ENCODE data around the gene PERM1.

DNA sequence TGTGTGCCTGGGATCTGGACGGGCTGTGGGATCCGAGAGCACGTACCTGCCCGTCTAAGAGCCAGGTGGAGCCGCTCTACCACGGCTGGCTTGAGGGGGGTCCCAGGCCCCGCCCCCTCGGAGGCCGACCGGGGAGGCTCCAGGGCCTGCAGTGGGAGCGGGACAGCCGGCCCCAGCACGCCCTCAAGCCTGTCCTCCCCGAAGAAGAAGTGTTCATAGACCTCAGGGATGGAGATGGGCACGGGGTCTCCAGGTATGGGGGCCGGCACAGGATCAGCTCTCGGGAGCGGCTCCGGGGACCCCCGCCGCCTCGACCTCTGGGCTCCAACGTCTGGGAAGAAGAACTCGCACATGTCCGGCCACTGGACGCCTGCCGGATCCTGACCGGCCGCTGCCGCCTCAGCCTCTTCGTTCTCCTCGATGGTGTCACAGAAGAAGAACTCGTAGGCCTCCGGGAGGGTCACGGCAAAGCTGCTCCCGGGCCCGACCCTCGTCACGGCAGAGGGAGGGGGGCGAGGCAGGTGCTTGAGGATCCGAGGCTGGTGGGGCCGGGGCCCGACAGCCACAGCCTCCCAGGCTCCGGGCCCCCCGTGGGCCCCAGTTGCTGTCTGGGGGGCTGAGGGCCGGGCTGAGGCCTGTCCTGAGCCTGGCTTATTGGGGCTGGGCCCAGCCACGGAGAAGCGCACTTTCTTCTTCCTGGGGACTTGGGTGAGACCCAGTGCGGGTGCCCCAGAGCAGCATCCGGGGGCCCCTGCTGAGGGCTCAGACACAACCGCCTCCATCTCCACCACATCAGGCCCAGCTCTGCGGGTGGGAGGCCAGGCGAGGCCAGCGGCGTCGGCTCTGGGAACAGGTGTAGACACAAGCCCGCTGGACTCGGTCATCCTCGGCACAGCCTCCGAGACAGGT is 2.8 kb downstream of the PERM1 start:
- TF ChIP-seq EZH2phosphoT487 (IDR thresholded peaks at IDR 0.05; ENCODE audit: borderline replicate concordance), result no peak
- TF ChIP-seq, protein P1, sequence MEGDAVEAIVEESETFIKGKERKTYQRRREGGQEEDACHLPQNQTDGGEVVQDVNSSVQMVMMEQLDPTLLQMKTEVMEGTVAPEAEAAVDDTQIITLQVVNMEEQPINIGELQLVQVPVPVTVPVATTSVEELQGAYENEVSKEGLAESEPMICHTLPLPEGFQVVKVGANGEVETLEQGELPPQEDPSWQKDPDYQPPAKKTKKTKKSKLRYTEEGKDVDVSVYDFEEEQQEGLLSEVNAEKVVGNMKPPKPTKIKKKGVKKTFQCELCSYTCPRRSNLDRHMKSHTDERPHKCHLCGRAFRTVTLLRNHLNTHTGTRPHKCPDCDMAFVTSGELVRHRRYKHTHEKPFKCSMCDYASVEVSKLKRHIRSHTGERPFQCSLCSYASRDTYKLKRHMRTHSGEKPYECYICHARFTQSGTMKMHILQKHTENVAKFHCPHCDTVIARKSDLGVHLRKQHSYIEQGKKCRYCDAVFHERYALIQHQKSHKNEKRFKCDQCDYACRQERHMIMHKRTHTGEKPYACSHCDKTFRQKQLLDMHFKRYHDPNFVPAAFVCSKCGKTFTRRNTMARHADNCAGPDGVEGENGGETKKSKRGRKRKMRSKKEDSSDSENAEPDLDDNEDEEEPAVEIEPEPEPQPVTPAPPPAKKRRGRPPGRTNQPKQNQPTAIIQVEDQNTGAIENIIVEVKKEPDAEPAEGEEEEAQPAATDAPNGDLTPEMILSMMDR (IDR thresholded peaks at IDR 0.05 in 2 of 3, conservative IDR thresholded peaks at IDR 0.05 in 1 of 3; ENCODE audit: borderline replicate concordance in 1 of 3, insufficient read depth in 1 of 3, low read depth in 2 of 3, low read length in 2 of 3), result no peak
- TF ChIP-seq, protein P2, sequence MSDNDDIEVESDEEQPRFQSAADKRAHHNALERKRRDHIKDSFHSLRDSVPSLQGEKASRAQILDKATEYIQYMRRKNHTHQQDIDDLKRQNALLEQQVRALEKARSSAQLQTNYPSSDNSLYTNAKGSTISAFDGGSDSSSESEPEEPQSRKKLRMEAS (IDR thresholded peaks at IDR 0.05), result no peak
- TF ChIP-seq, protein P3, sequence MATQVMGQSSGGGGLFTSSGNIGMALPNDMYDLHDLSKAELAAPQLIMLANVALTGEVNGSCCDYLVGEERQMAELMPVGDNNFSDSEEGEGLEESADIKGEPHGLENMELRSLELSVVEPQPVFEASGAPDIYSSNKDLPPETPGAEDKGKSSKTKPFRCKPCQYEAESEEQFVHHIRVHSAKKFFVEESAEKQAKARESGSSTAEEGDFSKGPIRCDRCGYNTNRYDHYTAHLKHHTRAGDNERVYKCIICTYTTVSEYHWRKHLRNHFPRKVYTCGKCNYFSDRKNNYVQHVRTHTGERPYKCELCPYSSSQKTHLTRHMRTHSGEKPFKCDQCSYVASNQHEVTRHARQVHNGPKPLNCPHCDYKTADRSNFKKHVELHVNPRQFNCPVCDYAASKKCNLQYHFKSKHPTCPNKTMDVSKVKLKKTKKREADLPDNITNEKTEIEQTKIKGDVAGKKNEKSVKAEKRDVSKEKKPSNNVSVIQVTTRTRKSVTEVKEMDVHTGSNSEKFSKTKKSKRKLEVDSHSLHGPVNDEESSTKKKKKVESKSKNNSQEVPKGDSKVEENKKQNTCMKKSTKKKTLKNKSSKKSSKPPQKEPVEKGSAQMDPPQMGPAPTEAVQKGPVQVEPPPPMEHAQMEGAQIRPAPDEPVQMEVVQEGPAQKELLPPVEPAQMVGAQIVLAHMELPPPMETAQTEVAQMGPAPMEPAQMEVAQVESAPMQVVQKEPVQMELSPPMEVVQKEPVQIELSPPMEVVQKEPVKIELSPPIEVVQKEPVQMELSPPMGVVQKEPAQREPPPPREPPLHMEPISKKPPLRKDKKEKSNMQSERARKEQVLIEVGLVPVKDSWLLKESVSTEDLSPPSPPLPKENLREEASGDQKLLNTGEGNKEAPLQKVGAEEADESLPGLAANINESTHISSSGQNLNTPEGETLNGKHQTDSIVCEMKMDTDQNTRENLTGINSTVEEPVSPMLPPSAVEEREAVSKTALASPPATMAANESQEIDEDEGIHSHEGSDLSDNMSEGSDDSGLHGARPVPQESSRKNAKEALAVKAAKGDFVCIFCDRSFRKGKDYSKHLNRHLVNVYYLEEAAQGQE (IDR thresholded peaks at IDR 0.05; ENCODE audit: low read depth), result no peak
- no peak for TF ChIP-seq SRF (IDR thresholded peaks at IDR 0.05; ENCODE audit: low read depth)
- TF ChIP-seq, protein P4, sequence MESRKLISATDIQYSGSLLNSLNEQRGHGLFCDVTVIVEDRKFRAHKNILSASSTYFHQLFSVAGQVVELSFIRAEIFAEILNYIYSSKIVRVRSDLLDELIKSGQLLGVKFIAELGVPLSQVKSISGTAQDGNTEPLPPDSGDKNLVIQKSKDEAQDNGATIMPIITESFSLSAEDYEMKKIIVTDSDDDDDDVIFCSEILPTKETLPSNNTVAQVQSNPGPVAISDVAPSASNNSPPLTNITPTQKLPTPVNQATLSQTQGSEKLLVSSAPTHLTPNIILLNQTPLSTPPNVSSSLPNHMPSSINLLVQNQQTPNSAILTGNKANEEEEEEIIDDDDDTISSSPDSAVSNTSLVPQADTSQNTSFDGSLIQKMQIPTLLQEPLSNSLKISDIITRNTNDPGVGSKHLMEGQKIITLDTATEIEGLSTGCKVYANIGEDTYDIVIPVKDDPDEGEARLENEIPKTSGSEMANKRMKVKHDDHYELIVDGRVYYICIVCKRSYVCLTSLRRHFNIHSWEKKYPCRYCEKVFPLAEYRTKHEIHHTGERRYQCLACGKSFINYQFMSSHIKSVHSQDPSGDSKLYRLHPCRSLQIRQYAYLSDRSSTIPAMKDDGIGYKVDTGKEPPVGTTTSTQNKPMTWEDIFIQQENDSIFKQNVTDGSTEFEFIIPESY (IDR thresholded peaks at IDR 0.05; ENCODE audit: extremely low read depth, insufficient replicate concordance, low read length), result no peak
- no peak for TF ChIP-seq JUND (IDR thresholded peaks at IDR 0.05)
- no peak for TF ChIP-seq POLR2AphosphoS5 (IDR thresholded peaks at IDR 0.05; ENCODE audit: low read depth, low read length)

All from HCT116 (cell line).